Peyer's patch (tissue), 4 donors: Measurements from ENCODE around the gene KHDC1L. TPM values are rescaled to one million over a fixed set of nuclear protein-coding genes. Genes with fewer than 3 reads are reported as not detected.

ENCODE experiments used
- DNase-seq, 3 donors: peaks; one replicate each; pipeline ENCODE4 v3.0.0-alpha.2; 2017 to 2019
- H3K27ac ChIP-seq, 4 donors: fragments of 200-600 bp; sonication (generic); one replicate each; pipeline ENCODE4 v1.5.1; 2016 to 2019
- H3K27me3 ChIP-seq, 2 donors: fragments of 200-600 bp; sonication (generic); one replicate each; pipeline ENCODE4 v1.5.1; 2019
- H3K36me3 ChIP-seq, 3 donors: fragments of 200-600 bp; sonication (generic); one replicate each; pipeline ENCODE4 v1.5.1; 2016 to 2019
- H3K4me1 ChIP-seq, 4 donors: fragments of 200-600 bp; sonication (generic); one replicate each; pipeline ENCODE4 v1.5.1; 2016 to 2019
- H3K4me3 ChIP-seq, 4 donors: fragments of 200-600 bp; sonication (generic); 1 replicate in 3 of 4; 2 replicates in 1 of 4; pipeline ENCODE4 v1.5.1; 2016 to 2019; ENCODE audit warnings: mild to moderate bottlenecking in 1 of 4
- H3K9me3 ChIP-seq, 4 donors: fragments of 200-600 bp; sonication (generic); one replicate each; pipeline ENCODE4 v1.5.1; 2016 to 2019; ENCODE audit warnings: mild to moderate bottlenecking in 1 of 4
- POLR2A ChIP-seq, 2 donors: fragments of 450-650 bp; IDR thresholded peaks; one replicate each; pipeline ENCODE4 v1.5.1; 2017; ENCODE audit warnings: antibody characterized with exemption in 2 of 2, mild to moderate bottlenecking in 2 of 2, moderate library complexity in 2 of 2
- total RNA-seq, 4 donors: library from RNA; depleted of rRNA; stranded (reverse); fragments of >200 nt; gene quantifications; one replicate each; pipeline ENCODE4 v1.1.0, GENCODE V29; 2016
- TF ChIP-seq, protein P1 (sequence below), 6 experiments: fragments of 450-650 bp in 4 of 6; fragments of 200-600 bp in 2 of 6; sonication (generic) in 1 of 6; IDR thresholded peaks; one replicate each; pipeline ENCODE4 v1.5.1; 2017 to 2019; ENCODE audit warnings: antibody characterized with exemption in 6 of 6, mild to moderate bottlenecking in 3 of 6, moderate library complexity in 1 of 6

The KHDC1L gene
- total RNA-seq, 4 donors from 2014 or later: not detected

DNA sequence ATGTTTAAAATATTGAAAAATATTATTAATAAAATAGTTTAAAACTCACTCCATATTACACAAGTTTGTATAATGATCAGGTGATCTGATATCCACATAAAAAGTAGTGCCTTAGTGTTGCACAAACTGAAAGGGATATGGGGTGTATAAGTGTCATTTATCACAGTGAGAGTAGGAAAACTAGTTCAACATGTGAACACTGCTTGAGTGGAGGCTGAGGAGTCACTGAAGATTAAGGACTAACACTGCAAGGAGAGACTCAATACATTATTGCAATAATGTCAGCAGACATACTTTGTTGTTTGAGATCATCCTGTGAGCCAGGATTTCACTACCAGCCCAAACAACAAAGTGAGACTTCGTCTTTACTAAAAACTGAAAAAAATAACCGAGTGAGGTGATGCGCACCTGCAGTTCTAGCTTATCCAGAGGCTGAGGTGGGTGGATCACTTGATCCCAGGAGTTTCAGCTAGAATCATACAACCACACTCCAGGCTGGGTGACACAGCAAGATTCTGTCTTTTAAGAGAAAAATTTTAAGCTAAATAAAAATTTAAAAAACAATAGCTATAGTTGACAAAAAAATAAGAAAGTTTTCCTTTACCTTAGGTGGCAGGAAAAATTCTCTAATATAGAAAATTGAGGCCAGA lies 2.4 kb upstream of the KHDC1L start:
- DNase-seq: no peak
- TF ChIP-seq POLR2A (IDR thresholded peaks at IDR 0.05): no peak
- TF ChIP-seq, protein P1, sequence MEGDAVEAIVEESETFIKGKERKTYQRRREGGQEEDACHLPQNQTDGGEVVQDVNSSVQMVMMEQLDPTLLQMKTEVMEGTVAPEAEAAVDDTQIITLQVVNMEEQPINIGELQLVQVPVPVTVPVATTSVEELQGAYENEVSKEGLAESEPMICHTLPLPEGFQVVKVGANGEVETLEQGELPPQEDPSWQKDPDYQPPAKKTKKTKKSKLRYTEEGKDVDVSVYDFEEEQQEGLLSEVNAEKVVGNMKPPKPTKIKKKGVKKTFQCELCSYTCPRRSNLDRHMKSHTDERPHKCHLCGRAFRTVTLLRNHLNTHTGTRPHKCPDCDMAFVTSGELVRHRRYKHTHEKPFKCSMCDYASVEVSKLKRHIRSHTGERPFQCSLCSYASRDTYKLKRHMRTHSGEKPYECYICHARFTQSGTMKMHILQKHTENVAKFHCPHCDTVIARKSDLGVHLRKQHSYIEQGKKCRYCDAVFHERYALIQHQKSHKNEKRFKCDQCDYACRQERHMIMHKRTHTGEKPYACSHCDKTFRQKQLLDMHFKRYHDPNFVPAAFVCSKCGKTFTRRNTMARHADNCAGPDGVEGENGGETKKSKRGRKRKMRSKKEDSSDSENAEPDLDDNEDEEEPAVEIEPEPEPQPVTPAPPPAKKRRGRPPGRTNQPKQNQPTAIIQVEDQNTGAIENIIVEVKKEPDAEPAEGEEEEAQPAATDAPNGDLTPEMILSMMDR (IDR thresholded peaks at IDR 0.05): no peak
- H3K4me1 ChIP-seq: no peaks in the 10 kb centered on the region
- H3K4me3 ChIP-seq: no peak overlapping the region
- H3K27me3 ChIP-seq: no peaks in the 10 kb centered on the region
- no peaks in the 10 kb centered on the region for H3K36me3 ChIP-seq
- no peaks in the 10 kb centered on the region for H3K9me3 ChIP-seq
- no peak overlapping the region for H3K27ac ChIP-seq

DNA sequence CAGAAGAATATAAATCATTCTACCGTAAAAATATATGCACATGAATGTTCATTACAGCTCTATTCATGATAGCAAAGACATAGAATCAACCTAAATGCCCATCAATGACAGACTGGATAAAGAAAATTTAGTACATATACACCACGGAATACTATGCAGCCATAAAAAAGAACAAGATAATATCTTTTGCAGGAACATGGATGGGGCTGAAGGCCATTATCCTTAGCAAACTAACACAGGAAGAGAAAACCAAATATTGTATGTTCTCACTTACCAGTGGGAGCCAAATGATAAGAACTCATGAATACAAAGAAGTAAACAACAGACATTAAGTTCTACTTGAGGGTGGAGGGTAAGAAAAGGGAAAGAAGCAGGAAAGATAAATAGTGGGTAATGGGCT lies 8.4 kb downstream of the KHDC1L start:
- H3K36me3 ChIP-seq: no peaks in the 10 kb centered on the region
- no peaks in the 10 kb centered on the region for H3K27me3 ChIP-seq
- H3K27ac ChIP-seq: no peak overlapping the region
- no peak overlapping the region for H3K4me3 ChIP-seq
- no peak for TF ChIP-seq POLR2A (IDR thresholded peaks at IDR 0.05)
- TF ChIP-seq, protein P1 (IDR thresholded peaks at IDR 0.05): no peak
- H3K9me3 ChIP-seq: no peaks in the 10 kb centered on the region
- DNase-seq: no peak
- H3K4me1 ChIP-seq: no peaks in the 10 kb centered on the region

DNA sequence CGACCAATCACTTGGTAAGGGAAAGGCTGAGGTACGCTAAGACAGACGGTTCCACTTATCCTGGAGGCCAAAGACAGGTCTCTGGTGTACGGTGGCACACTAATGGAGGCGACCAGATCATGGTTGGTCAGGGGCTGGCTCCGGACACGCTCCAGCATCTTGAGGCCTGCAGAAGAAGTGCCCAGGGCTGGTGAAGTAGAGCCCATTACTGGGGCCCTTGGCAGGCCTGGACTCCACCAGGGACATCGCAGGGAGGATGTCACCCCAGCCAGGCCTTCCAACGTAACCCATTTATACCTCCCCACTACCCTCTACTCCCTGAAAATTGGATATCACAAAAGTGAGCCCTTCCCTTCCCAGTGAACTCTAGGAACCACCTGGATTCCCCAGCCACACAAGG lies 16.2 kb downstream of the KHDC1L start:
- H3K4me1 ChIP-seq: no peaks in the 10 kb centered on the region
- H3K4me3 ChIP-seq: no peak overlapping the region
- no peaks in the 10 kb centered on the region for H3K27me3 ChIP-seq
- TF ChIP-seq, protein P1 (IDR thresholded peaks at IDR 0.05): no peak
- no peak for TF ChIP-seq POLR2A (IDR thresholded peaks at IDR 0.05)
- no peaks in the 10 kb centered on the region for H3K36me3 ChIP-seq
- no peaks in the 10 kb centered on the region for H3K9me3 ChIP-seq
- no peak overlapping the region for H3K27ac ChIP-seq
- DNase-seq: no peak

DNA sequence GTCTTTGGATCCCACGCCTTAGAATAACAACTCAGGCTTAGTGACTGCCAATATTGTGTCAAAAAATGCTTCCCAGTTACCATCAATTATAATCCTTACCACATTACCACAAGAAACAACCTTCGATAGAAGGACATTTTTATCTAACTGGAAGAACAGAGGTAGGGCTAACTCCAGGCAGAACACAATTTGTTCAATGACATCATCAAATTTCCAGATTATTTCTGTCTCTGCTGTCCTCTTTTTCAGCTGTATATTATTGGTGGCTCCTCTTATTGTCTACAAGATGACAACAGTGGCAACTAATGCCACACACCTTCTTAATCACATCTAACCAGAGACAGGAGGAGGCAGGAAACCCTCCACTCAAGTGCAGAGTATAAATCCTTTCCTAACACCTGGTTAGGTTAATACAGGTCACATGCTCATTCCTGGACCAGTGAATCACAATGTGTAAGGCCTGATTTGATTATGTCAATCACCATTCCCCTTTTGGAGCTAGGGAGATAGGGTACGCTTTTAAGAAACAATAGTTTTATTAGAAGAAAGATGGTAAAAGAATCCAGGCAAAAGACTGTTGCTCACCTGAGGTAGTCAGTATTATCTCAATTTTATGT lies 18.0 kb downstream of the KHDC1L start:
- Histone ChIP-seq H3K9me3 (no peaks in the 10 kb centered on the region), H3K27ac (no peak overlapping the region), H3K4me3 (no peak overlapping the region), H3K36me3 (no peaks in the 10 kb centered on the region), H3K4me1 (no peaks in the 10 kb centered on the region), H3K27me3 (no peaks in the 10 kb centered on the region)
- TF ChIP-seq POLR2A (IDR thresholded peaks at IDR 0.05): no peak
- TF ChIP-seq, protein P1 (IDR thresholded peaks at IDR 0.05): no peak
- DNase-seq: no peak

DNA sequence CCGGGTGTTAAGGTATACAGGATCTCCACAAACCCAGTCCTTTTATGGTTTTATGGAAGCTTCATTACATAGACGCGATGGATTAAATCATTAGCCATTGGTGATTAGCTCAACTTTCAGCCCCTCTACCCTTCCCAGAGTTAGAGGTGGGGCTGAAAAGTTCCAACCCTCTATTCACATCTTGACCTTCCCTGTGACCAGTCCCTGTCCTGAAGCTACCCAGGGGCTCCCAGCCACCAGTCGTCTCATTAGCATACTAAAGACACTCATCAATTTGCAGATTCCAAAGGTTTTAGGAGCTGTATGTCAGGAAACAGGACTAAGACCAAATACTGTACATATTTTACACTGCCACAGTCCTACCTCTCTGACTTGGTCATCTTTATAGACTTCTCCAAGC lies 21.0 kb downstream of the KHDC1L start:
- H3K27ac ChIP-seq: no peak overlapping the region
- H3K4me1 ChIP-seq: no peaks in the 10 kb centered on the region
- H3K27me3 ChIP-seq: no peaks in the 10 kb centered on the region
- H3K4me3 ChIP-seq: no peak overlapping the region
- no peaks in the 10 kb centered on the region for H3K36me3 ChIP-seq
- TF ChIP-seq, protein P1 (IDR thresholded peaks at IDR 0.05): no peak
- TF ChIP-seq POLR2A (IDR thresholded peaks at IDR 0.05): no peak
- H3K9me3 ChIP-seq: no peaks in the 10 kb centered on the region
- DNase-seq: no peak
